GM20431 (cell line): ENCODE measurements around the gene TCHP.

Source experiments
- in situ Hi-C: fragments of 300-500 bp; cut with MseI, MboI; formaldehyde crosslinking; loops from one replicate; pipeline ENCODE4 v1.15.0; 2020; ENCODE audit warnings: low sequenced_read_pairs; ENCODE audit not compliant: unreplicated experiment

The TCHP gene

GRCh38 chr12:109930028-109930800, 30.1 kb downstream of the TCHP start:
- in situ Hi-C loops: no loop called here

GRCh38 chr12:109931143-109931542, 31.1 kb downstream of the TCHP start:
- in situ Hi-C loops: no loop called here

GRCh38 chr12:109932878-109933503, 32.9 kb downstream of the TCHP start:
- in situ Hi-C loops: no loop called here

- in situ Hi-C loops: no loop called here
These were observed 34.0 kb downstream of the TCHP start for GRCh38 chr12:109934026-109934425.

DNA sequence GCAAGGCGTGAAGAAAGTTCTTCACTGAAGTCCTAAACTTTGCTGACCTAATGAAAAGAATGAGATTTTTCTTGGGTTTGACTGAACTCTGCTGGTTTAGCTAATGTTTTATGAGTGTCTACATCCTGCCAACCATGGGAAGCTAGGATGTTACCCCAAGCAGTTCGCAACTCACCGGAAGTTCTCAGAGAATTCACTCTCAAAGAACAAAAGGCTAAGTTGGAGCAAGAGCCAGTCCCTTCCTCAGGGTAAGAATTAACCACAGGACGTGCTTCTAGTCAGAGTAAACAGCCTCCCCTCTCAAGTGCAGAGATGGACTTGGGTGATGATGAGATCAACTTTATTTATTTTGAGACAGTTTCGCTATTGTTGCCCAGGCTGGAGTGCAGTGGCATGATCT, 37.3 kb downstream of the TCHP start:
- in situ Hi-C loops: no loop called here

DNA sequence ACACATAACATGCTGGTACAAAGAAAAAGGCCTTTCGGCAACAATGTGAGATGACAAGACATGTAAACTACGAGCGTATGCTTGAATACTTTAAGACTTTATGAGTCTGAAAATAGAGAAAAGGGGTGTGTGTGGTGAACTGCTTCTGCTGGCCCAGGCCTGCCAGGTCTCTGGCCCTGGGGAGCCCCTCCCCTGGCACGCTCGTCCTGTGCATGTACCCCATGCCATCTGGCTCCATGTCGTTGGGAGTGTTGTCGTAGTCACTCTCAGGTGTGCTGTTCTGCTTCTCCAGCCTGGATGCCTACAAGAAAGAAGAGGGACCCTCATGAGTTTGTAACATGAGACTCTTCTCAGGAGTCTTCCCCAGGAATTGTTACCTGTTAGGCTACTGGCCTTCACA, 38.9 kb downstream of the TCHP start:
- in situ Hi-C loops: no loop called here

GRCh38 chr12:109939504-109939903, 39.4 kb downstream of the TCHP start:
- in situ Hi-C loops: no loop called here

GRCh38 chr12:109940339-109940923, 40.4 kb downstream of the TCHP start:
- in situ Hi-C loops: no loop called here

- in situ Hi-C loops: no loop called here
These were observed 43.7 kb downstream of the TCHP start for GRCh38 chr12:109943811-109944210.

GRCh38 chr12:109944561-109945359, 44.7 kb downstream of the TCHP start:
- in situ Hi-C loops: no loop called here

DNA sequence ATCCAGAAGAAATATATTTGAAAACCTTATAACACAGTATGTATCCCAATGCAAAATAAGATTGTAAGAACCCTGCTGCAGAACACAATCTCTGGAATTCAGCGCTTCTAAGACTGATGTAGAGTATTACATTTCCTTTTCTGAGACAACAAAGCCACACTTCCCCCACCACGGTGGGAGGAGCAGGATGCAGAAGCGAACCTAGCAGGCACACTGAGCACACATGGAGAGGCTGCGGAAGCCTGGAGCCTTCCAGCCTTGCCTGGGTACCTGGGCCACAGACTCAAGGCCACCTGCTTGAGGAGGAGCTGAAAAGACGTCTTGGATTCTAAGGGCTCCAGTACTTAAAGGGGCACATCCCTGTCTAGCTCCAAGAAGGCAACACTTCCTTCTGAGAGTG, 46.4 kb downstream of the TCHP start:
- in situ Hi-C loops: no loop called here

DNA sequence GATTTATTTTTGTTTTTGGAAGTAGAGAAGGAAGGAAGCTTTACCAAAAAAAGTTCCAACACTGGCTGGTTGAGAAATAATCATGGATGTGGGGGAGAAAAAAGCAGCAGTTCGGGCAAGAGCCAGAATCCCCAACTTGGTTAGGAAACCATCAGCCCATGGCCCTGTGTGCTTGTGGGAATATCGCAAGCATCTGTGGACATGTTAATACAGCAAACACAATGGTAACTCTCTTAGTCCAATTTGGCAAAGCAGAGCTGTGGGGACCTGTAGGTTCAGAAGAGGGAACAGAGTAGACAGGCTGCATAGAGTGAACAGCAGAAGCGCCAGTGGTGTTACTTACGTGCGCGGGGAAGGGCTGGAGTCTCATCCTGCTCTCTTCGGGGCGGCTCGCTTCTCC, 46.8 kb downstream of the TCHP start:
- in situ Hi-C loops: no loop called here

DNA sequence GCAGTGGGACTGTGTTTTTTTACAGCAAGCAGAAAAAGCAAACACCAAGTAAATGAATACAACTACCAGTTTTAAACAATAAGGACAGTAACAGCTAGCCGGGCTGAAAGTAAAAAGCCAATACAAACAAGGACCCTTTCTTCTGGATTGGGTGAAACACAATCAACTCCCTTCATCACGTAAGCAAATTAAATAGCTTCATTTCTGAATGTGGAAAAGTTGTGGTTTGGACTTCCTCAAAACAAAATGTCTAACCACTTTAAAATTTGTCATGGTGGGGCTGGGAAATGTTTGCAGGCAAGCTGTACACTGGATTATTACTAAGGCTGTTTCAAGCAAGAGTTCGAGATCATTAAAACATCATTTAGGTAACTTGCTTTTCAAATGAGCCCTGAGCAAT, 47.4 kb downstream of the TCHP start:
- in situ Hi-C loops: no loop called here

GRCh38 chr12:109948368-109948767, 48.3 kb downstream of the TCHP start:
- in situ Hi-C loops: no loop called here

DNA sequence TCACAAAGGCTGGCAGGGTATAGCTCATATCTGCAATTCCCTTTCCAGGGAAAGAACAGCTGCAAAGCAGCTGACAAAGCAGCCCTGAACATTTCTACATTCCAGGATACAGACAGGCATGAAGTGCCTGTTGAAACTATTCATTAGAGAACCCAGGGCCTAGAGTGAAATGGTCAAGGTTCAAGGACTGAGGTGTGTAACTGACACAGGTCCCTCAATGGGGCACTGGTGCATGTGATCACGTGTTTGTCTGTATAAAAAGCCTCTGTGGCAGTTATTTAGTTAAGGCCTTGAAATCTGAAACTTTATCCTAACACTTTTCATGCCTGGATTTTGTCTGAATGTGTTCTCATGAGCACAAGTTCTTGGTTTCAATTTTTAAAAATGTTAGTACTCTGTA, 49.0 kb downstream of the TCHP start:
- in situ Hi-C loops: no loop called here

GRCh38 chr12:109950625-109951024, 50.6 kb downstream of the TCHP start:
- in situ Hi-C loops: no loop called here

GRCh38 chr12:109951136-109951535, 51.1 kb downstream of the TCHP start:
- in situ Hi-C loops: no loop called here

- in situ Hi-C loops: no loop called here
These were observed 51.7 kb downstream of the TCHP start for GRCh38 chr12:109951751-109952150.

- in situ Hi-C loops: no loop called here
These were observed 52.2 kb downstream of the TCHP start for GRCh38 chr12:109952160-109952858.

DNA sequence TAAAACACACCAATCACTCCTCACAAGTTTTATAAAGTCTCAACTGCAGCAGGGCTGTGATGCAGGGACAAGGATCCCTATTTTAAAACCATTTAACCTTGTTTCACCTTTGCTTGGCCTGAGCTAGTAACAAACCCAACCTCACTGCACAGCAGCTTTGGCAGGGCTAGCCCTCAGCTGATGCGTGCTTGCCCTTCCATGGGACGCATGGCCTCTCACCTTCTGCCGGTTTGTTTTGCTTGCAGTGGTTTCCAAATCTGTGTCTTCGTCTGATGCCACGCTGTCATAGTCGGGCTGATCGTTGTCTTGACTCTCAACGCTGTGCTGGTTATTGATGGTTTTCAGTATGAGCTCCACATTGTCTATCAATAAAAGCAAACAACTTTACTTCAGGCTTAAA, 52.8 kb downstream of the TCHP start:
- in situ Hi-C loops: no loop called here
